ENCODE results near the gene ELN. TPM values are rescaled to one million over a fixed set of nuclear protein-coding genes. Genes with fewer than 3 reads are reported as not detected.

The ELN gene
- total and polyA plus RNA-seq, 11 donors = 17.4 to 81.1 (median 42.8) TPM

GRCh38 chr7:73986158-73986631 lies 41.8 kb upstream of the ELN start:
- intact Hi-C loops (cut with DNase I) = loop anchor here in 1 of 10 donors (5.0 kb wide), 1 partner anchor 41 kb away; the partner anchor contains the start of gene ELN
- no peaks in the 10 kb centered on the region for H3K36me3 ChIP-seq
- TF ChIP-seq POLR2A (IDR thresholded peaks at IDR 0.05) (no peak), CTCF (IDR thresholded peaks at IDR 0.05) (no peak)
- WGBS, 4 donors = 55 to 68% (median 57%) methylated on average over 9 to 17 of the region's 17 CpGs
- peak overlapping the region in 10 of 12 donors; percentile 24 to 77 (median 49) for H3K27ac ChIP-seq
- no peaks in the 10 kb centered on the region for H3K9me3 ChIP-seq
- peaks cover 0 to 18% (median 9%) of the 10 kb centered on the region in 12 donors for H3K4me1 ChIP-seq
- H3K27me3 ChIP-seq = no peaks in the 10 kb centered on the region
- no peak overlapping the region for H3K4me3 ChIP-seq
- peak; percentile 63 to 80 (median 76) for ATAC-seq
- DNase-seq = peak in 3 of 5 donors; percentile 80 to 83 (median 81)

GRCh38 chr7:73987298-73987697 lies 40.7 kb upstream of the ELN start:
- no peak for ATAC-seq
- Histone ChIP-seq H3K27ac (peak overlapping the region in 1 of 12 donors; percentile 18), H3K27me3 (no peaks in the 10 kb centered on the region), H3K36me3 (no peaks in the 10 kb centered on the region), H3K4me1 (peaks cover 0 to 22% (median 9%) of the 10 kb centered on the region in 12 donors), H3K9me3 (no peaks in the 10 kb centered on the region), H3K4me3 (no peak overlapping the region)
- TF ChIP-seq CTCF (IDR thresholded peaks at IDR 0.05) (no peak), POLR2A (IDR thresholded peaks at IDR 0.05) (no peak)
- WGBS, 4 donors = 87 to 92% (median 92%) methylated on average over 4 of the region's 4 CpGs
- intact Hi-C loops (cut with DNase I) = loop anchor here in 1 of 10 donors (5.0 kb wide), 1 partner anchor 40 kb away; the partner anchor contains the start of gene ELN
- peak in 1 of 5 donors; percentile 14 for DNase-seq

GRCh38 chr7:73988197-73988596 lies 39.8 kb upstream of the ELN start:
- Histone ChIP-seq H3K9me3 (no peaks in the 10 kb centered on the region), H3K27me3 (no peaks in the 10 kb centered on the region), H3K4me1 (peaks cover 0 to 23% (median 10%) of the 10 kb centered on the region in 12 donors), H3K4me3 (no peak overlapping the region), H3K27ac (peak overlapping the region in 1 of 12 donors; percentile 23), H3K36me3 (no peaks in the 10 kb centered on the region)
- peak in 3 of 5 donors; percentile 68 to 72 (median 68) for DNase-seq
- TF ChIP-seq CTCF (IDR thresholded peaks at IDR 0.05) (no peak), POLR2A (IDR thresholded peaks at IDR 0.05) (no peak)
- peak in 3 of 4 donors; percentile 21 to 51 (median 49) for ATAC-seq
- whole genome bisulfite sequencing, 4 donors = 56 to 72% (median 69%) methylated on average over 9 of the region's 9 CpGs
- intact Hi-C loops (cut with DNase I) = loop anchor here in 1 of 10 donors (5.0 kb wide), 1 partner anchor 39 kb away; the partner anchor contains the start of gene ELN

GRCh38 chr7:73991522-73992100 lies 36.4 kb upstream of the ELN start:
- intact Hi-C loops (cut with DNase I) = no loop called here
- Histone ChIP-seq H3K36me3 (no peaks in the 10 kb centered on the region), H3K4me1 (peaks cover 0 to 11% (median 1%) of the 10 kb centered on the region in 12 donors), H3K9me3 (peaks cover 0 to 22% (median 14%) of the 10 kb centered on the region in 12 donors), H3K4me3 (no peak overlapping the region), H3K27ac (peak overlapping the region in 4 of 12 donors; percentile 34 to 61 (median 56)), H3K27me3 (no peaks in the 10 kb centered on the region)
- DNase-seq = no peak
- 93 to 98% (median 97%) methylated on average over 4 to 7 of the region's 7 CpGs for WGBS, 4 donors
- peak in 1 of 4 donors; percentile 4 for ATAC-seq
- TF ChIP-seq POLR2A (IDR thresholded peaks at IDR 0.05) (no peak), CTCF (IDR thresholded peaks at IDR 0.05) (no peak)
